Measurements from ENCODE around the gene CDON. TPM values are rescaled to one million over a fixed set of nuclear protein-coding genes. Genes with fewer than 3 reads are reported as not detected.

CDON gene
- total RNA-seq: 0.83 and 2.2 TPM in 2 replicates

GRCh38 chr11:126062679-126063506 lies at the start of gene CDON:
Gene CDON, minus strand, starts transcription at chr11:126062866. Its CDS starts 39,390 bp downstream, at chr11:126023476.
- intact Hi-C loops (cut with micrococcal nuclease): loop anchor here (1.0 to 5.0 kb wide), 18 partner anchors 21 to 1316 kb away; partner anchors contain the start of genes CCDC15, CHEK1, DCPS and EI24

DNA sequence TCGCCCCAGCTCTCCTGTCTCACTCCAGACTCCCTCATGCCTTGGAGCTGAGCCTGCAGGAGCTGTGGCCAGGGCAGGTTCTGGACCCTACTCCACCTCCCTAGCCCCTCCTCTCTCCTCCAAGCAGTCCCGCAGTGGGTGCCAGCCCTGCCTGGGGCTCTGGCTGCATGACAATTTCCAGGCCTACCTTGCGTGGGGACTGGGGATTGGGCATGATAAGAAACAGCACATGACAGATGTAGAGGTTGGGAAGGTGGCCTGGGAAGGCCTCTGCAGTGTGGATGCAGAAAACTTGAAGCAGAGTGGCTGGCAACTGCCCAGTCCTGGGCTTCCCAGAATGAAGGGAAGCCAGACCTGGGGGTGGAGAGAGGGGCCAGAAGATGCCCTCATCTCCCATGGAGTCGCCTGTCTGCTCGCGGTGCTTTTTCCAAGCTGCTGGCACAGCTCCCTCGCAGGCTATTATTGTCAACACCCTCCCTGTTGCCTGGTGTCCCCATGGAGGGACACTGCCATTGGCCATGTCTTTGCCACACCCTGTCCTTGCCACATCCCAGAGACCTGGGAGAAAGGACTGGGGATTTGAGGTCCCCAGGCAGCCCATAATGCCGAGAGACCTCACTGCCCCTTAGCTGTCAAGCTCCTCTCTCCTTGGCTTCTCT lies 48.9 kb upstream of the CDON start:
- intact Hi-C loops (cut with micrococcal nuclease): no loop called here

- intact Hi-C loops (cut with micrococcal nuclease): no loop called here
Measured at GRCh38 chr11:126109941-126110731, 47.5 kb upstream of the CDON start.

DNA sequence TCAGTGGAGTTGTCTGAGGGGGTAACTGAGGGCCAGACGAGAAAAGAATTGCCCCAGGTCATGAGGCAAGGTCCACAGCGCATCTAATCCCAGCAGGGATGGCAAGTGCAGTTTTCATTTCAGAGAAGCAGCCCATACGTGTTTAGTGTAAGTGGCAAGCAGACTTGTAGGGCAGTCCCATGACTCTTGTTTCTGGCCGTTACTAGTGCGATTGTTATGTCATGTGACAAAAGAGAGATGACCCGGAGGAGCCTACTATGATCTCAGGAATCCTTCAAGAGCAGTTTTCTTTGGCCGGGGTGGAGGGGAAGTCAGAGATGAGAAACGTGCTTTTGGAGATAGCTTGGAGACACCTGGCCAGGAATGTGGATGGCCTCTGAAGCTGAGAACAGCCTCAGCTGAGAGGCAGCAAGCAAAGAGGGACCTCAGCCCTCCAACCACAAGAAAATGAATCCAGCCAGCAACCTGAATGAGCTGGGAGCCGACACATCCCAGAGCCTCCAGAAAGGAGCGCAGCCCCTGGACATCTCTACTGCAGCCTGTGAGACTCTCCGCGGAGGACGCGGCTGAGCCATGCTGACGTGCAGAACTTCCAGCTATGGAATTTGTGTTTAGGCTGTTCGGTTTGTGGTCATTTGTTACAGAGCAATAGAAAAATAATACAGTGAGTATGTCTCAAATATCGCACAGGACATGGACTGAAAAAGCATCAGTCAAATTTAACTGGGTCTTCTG lies 44.1 kb upstream of the CDON start:
- intact Hi-C loops (cut with micrococcal nuclease): no loop called here

- intact Hi-C loops (cut with micrococcal nuclease): no loop called here
Measured at GRCh38 chr11:126105748-126106080, 43.0 kb upstream of the CDON start.

DNA sequence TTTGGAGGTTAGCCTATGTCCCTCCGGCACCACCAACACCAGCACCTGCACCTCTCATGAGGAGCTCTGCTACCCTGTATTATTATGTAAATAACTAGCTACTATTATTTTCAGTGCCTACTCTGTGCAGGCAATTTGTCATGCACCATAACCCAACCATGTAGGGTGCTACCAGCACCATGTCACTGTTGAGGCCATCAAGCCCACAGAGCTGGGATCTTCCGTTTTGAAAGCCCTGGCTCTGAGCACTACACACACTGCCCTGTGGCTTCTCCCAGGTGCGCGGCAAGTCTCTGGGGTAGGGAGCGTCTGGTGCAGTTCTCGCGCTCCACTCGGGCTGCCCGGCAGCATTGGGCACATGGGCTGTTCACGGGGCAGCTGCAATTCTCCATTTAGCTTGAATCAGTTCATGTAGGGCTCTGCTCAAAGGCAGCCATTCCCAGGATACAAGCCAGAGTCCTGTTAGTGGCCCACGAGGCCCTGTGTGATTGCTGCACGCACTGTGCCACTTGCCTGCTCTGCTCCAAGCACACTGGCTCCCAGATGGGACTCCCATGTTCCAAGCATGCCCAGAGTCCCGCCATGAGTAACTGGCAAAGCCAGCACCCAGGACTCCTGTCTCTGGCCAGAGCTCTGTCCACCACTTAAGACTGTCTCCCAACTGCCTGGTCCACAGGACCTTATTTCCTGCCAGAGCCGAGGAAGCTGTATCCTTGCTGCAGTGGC lies 42.5 kb upstream of the CDON start:
- intact Hi-C loops (cut with micrococcal nuclease): no loop called here

DNA sequence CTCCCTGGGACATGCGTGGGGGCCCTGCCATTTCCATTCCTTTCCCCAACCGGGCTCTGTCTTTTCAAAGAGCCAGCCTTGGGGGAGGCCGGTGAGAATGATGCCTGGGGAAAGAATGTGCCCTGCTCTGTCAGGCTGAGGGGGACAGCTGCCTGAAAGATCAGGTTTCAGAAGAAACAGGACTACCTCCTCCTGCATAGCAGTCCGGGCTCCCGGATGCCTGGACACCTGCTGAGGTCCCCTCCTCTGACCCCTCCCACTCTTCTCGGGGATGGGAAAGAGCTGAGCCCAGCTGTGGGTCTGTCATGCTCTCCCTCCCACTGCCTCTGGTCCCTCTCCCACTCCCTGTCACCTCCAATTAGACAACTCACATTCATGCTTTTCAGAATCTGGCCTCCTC lies 41.8 kb upstream of the CDON start:
- intact Hi-C loops (cut with micrococcal nuclease): no loop called here

DNA sequence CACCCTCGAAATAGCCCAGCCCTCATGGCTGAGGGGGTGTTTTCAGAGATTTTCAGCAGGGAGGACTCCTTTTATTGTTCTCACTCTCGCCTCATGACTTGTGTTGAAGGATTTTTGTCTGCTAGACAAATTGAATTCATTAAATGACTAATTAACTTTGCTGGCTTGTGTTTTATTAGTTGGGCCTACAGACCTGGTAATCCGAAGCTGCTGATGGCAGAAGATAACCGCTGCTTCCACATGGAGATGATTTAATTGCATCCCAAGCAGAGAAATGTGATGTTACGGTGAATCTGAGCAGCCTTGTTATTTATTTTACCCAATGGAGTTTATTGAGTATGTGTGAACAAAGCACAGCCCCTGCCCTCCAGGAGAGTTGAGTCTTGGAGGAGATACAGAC lies 40.5 kb upstream of the CDON start:
- intact Hi-C loops (cut with micrococcal nuclease): no loop called here

GRCh38 chr11:126102436-126102981 lies 39.8 kb upstream of the CDON start:
- intact Hi-C loops (cut with micrococcal nuclease): no loop called here

DNA sequence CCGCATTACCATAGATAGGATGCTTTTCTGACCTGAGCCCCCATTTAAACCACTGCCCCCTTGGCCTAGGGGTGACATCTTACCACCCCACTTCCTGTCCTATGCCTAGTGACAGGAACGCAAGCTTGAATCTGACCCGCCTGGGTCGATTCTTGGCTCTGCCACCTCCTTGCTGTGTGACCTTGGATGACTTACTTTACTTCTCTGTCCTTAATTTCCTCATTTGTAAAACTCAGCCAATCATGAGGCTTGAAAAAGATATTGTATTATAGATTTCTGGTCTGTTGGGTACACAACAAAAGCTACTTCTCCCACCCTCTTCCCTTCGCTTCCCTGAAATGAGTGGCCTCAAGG lies 39.2 kb upstream of the CDON start:
- intact Hi-C loops (cut with micrococcal nuclease): no loop called here

DNA sequence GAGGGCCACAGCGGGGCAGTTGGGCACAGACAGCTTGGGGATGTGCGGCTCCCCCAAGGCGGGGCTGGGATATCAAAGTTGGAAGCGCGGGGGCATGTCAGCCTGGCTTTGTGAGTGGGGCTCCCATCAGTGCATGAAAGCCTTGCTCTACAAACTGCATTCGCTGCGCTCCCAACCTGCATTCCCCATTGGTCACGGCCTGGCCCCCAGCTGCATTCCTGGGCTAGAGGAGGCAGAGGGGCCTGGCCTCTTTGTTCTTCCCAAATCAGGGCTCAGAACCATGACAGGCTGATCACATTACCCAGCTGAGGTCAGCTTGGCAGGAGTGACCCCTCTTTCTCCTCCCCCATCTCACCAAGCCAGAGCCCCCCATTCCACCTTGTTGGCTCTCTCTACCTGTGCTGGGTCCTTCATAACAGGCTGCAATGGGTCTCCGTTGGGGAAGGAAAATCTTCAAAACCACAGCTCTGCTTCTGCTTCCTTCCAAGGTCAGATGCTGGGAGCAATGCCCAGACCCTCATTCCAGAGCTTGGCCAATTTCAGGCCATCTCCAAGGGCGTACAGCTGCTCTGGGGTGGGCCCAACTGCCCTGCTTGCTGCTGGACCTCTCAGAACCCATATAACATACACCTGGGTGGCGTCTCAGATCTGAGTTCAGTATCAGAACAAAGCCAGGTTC lies 38.7 kb upstream of the CDON start:
- intact Hi-C loops (cut with micrococcal nuclease): no loop called here

DNA sequence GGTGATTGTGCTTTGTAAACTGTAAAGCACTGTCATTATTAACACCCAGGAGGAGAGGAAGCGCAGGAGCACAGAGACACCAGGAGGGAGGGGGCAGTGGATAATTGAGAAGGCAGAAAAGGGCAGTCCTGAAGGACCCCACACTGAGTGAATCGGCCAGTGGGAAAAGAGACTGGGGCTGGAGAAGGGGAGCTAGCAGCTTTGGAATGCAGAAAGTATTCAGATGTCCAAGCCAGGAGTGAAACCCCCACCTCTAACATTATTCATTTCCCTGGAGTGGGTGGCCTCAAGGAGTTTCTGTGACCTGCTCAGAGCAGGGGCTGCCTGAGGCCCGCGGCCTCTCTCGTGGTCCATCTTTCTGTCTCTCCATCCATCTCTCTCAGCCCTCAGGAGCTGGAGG lies 38.0 kb upstream of the CDON start:
- intact Hi-C loops (cut with micrococcal nuclease): no loop called here

DNA sequence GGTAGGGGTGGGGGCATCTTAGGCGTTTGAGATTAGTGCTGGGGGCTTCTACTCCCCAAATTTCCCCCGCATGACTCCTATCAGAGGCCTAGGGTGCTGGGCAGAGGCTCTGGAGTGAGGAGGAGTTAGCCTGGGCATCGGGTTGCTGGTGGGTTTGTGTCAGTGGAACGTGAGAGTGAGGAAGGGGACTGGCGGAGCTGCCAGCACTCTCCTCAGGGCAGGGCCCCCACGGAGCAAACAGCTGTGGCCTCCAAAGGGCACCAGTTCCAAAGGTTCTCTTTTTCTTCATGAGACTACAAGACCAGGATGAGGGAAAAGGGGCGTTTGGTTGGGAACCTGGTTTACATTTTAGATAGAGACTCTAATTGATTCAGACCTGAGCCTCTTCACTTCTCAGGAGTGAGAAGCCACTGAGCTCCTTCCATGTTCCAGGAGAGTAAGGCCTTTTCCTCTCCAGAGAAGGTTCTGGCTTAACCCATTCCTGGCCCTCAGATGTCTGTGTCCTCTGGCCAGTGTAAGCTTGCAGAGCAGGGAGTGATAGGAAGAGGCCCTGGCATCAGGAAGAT lies 35.6 kb upstream of the CDON start:
- intact Hi-C loops (cut with micrococcal nuclease): no loop called here

DNA sequence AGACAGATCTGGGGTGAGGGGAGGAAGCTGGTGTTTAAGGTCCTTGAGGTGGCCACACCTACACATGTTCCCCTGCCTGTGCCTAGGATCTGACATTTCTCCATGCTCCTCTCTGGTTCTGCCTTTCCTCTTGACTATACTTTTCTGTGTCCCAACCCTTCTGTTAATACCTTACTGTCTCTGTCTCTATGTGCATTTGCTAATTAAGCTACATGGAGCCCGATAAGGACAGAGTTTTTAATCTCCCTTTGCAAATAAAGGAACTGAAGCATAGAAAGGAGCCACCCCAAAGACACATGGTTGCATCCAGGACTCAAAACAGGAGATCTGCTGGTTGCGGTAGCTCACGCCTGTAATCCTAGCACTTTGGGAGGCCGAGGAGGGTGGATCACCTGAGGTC lies 33.1 kb upstream of the CDON start:
- intact Hi-C loops (cut with micrococcal nuclease): no loop called here

GRCh38 chr11:126090452-126090851 lies 27.8 kb upstream of the CDON start:
- intact Hi-C loops (cut with micrococcal nuclease): no loop called here

GRCh38 chr11:126088999-126089398 lies 26.3 kb upstream of the CDON start:
- intact Hi-C loops (cut with micrococcal nuclease): no loop called here

- intact Hi-C loops (cut with micrococcal nuclease): no loop called here
Measured at GRCh38 chr11:126086248-126086647, 23.6 kb upstream of the CDON start.

GRCh38 chr11:126084608-126084912 lies 21.9 kb upstream of the CDON start:
- intact Hi-C loops (cut with micrococcal nuclease): loop anchor here (1.0 kb wide), 1 partner anchor 21 kb away; no protein-coding TSS in a partner anchor

DNA sequence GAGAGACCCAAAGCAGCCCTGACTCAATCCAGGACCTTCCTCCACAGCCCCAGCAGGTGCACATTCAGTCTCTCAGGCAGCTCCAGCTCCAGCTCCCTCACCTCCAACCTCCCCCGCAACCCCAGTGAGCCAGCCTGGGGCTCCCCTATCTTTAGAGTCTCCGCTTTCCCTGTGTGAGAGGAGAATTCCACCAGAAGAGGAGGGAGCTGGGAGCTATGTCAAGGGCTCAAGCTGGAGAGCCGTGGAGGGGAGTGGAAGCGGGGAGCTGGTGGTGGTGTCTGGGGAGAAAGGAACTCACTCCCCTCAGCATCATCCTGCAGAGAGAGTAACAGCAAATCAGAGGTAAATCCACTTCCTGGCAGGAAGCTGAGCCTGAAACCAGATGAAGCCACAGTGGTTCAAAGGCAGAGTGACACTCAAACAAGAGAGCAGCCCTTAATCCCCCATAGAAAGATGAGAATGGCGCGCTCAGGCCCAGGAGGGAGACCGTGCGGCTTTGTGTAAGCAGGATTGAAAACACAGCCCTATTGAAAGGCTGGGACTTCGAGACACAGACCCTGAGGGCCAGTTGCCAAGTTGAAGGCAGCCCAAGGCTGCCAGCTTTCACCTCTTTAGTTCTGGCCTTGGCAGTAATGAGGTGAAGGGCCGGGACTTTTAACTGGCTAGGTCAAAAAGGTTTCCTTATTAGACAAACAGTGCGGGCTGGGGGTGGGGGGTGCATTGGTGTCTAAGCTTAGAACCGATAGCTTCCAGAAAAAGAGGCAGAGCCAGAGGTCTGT lies 21.4 kb upstream of the CDON start:
- intact Hi-C loops (cut with micrococcal nuclease): loop anchor here (1.0 kb wide), 1 partner anchor 21 kb away; no protein-coding TSS in a partner anchor

Measured in T-helper 1 cell treated with Interleukin-12 subunit alpha and Interleukin-12 subunit beta and Interleukin-4 antibody, amounts not matched to agents 30 ng/mL and 1 ng/mL, for 36 hours (primary cell).